Measurements from ENCODE around the gene IQCK. TPM values are rescaled to one million over a fixed set of nuclear protein-coding genes. Genes with fewer than 3 reads are reported as not detected.
"Not testable (repeated sequence)": the region's sequence is repeated elsewhere in the genome, so short reads cannot be mapped to it uniquely, and the experiment has no call there.

IQCK gene
- total and polyA plus RNA-seq, 10 donors = 3.6 to 19.9 (median 7.4) TPM

DNA sequence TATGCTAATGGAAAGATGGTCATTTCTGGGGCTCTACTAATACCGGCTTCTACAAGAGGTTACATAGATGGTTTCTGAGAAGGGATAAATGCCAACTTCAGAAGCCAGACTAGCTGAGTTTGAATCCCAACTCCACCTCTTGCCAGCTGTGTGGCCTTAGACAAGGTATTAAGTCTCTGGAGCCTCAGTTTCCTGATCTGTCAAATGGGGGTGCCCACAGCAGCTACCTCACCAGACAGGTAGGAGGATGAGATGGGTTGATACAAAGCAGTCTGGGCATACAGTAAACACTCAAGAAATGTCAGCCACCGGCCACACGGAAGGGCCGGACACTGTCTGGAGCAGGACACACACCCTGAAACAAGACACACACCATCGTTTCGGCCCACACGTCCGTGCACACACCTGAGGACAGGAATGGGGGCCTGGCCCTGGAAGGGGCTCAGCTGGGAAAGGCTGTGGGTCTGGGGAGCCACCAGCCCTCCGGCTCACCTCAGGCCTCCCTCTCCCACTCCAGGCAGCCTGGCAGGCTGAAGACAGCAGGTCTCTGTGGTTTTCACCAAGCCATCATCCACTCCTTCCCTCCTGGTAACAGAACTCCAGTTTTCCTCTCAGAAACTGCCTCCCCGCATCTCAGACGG is 5.5 kb upstream of the IQCK start:
- Histone ChIP-seq H3K27ac (no peak overlapping the region), H3K9me3 (no peaks in the 10 kb centered on the region), H3K4me3 (no peak overlapping the region), H3K27me3 (replicated peaks in 1 of 7) (no peaks in the 10 kb centered on the region), H3K4me1 (peaks cover 7 to 19% (median 18%) of the 10 kb centered on the region in 6 donors), H3K36me3 (peaks cover 0 to 72% (median 35%) of the 10 kb centered on the region in 6 donors)
- intact Hi-C loops (cut with DNase I; ENCODE audit: low total_unique reads) = no loop called here
- peak; percentile 70 for DNase-seq
- WGBS, 5 donors = 93 to 98% (median 97%) methylated on average over 11 of the region's 11 CpGs
- TF ChIP-seq POLR2AphosphoS5 (IDR thresholded peaks at IDR 0.05) (peak in 1 of 3 donors; percentile 28), POLR2A (IDR thresholded peaks at IDR 0.05) (no peak)

DNA sequence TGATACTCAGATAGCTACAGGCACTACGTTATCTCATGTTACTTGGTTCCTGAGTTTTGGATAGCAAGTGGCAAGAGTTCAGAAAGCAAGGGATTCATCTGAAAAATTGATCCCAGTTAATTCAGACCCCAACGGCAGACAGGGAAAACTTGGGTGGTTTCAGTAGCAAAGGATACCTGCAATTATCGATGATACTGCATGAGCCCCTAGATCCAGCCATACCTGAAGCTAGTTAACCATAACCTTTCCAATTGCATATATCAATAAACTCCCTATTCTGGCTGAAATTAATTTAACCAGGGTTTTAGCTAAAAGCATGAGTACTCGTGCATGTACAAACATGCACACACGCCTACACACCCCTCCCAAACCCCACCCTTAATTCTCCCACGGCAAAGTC is 4.4 kb upstream of the IQCK start:
- intact Hi-C loops (cut with DNase I; ENCODE audit: low total_unique reads) = no loop called here
- TF ChIP-seq, protein P1, sequence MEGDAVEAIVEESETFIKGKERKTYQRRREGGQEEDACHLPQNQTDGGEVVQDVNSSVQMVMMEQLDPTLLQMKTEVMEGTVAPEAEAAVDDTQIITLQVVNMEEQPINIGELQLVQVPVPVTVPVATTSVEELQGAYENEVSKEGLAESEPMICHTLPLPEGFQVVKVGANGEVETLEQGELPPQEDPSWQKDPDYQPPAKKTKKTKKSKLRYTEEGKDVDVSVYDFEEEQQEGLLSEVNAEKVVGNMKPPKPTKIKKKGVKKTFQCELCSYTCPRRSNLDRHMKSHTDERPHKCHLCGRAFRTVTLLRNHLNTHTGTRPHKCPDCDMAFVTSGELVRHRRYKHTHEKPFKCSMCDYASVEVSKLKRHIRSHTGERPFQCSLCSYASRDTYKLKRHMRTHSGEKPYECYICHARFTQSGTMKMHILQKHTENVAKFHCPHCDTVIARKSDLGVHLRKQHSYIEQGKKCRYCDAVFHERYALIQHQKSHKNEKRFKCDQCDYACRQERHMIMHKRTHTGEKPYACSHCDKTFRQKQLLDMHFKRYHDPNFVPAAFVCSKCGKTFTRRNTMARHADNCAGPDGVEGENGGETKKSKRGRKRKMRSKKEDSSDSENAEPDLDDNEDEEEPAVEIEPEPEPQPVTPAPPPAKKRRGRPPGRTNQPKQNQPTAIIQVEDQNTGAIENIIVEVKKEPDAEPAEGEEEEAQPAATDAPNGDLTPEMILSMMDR (IDR thresholded peaks at IDR 0.05 in 8 of 11, conservative IDR thresholded peaks at IDR 0.05 in 3 of 11) = no peak
- TF ChIP-seq POLR2A (IDR thresholded peaks at IDR 0.05) (no peak), POLR2AphosphoS5 (IDR thresholded peaks at IDR 0.05) (no peak)

DNA sequence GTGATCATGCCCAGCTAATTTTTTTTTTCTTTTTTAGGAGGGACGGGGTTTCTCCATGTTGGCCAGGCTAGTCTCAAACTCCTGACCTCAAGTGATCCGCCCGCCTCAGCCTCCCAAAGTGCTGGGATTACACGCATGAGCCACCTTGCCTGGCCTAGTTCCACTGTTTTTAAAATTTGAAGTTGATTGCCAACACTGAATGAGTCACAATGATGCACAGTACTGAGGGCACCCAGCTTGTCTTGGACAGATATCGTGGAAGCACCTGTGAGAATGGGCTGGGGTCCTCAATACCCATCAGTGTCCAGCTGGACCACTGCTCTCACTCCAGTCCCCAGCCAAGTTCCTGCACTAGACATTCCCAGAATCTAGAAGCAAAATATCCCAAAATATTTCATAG is 2.5 kb upstream of the IQCK start:
- WGBS, 5 donors = 94 to 100% (median 96%) methylated on average over 5 of the region's 5 CpGs
- Histone ChIP-seq H3K9me3 (no peaks in the 10 kb centered on the region), H3K27me3 (replicated peaks in 1 of 7) (no peaks in the 10 kb centered on the region), H3K36me3 (peaks cover 0 to 44% (median 20%) of the 10 kb centered on the region in 6 donors), H3K4me1 (peaks cover 10 to 32% (median 28%) of the 10 kb centered on the region in 6 donors), H3K27ac (no peak overlapping the region), H3K4me3 (no peak overlapping the region)
- TF ChIP-seq, protein P1 (IDR thresholded peaks at IDR 0.05 in 8 of 11, conservative IDR thresholded peaks at IDR 0.05 in 3 of 11) = no peak
- TF ChIP-seq POLR2A (IDR thresholded peaks at IDR 0.05) (no peak), POLR2AphosphoS5 (IDR thresholded peaks at IDR 0.05) (no peak)
- no peak for DNase-seq
- intact Hi-C loops (cut with DNase I; ENCODE audit: low total_unique reads) = no loop called here

More for the DNA sequence above, 4.4 kb upstream of the IQCK start:
- H3K9me3 ChIP-seq = no peaks in the 10 kb centered on the region
- WGBS, 5 donors = 92 to 98% (median 95%) methylated on average over 6 of the region's 6 CpGs
- H3K27me3 ChIP-seq (replicated peaks in 1 of 7) = no peaks in the 10 kb centered on the region
- H3K27ac ChIP-seq = no peak overlapping the region
- no peak overlapping the region for H3K4me3 ChIP-seq
- no peak for DNase-seq
- H3K36me3 ChIP-seq = peaks cover 0 to 63% (median 32%) of the 10 kb centered on the region in 6 donors
- H3K4me1 ChIP-seq = peaks cover 7 to 25% (median 21%) of the 10 kb centered on the region in 6 donors

DNA sequence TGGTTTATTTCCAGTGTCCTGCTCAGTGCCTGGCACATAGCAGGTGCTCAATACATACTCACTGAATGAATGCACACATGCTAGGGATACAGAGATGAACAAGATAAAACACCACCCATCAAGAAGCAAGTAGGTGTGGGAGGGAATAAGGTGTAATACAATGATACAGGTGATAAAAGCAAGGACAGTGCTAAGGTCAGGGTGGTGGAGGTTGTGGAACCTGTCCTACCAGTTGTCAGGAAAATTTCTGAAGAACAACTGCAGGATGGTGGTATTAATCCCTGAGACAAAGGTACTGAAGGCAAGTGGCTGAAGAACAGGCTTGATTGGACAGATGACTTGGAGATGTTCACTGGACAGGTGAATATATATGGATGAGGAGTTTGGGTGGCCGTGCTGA is 1.9 kb upstream of the IQCK start:
- no peaks in the 10 kb centered on the region for H3K9me3 ChIP-seq
- intact Hi-C loops (cut with DNase I; ENCODE audit: low total_unique reads) = no loop called here

DNA sequence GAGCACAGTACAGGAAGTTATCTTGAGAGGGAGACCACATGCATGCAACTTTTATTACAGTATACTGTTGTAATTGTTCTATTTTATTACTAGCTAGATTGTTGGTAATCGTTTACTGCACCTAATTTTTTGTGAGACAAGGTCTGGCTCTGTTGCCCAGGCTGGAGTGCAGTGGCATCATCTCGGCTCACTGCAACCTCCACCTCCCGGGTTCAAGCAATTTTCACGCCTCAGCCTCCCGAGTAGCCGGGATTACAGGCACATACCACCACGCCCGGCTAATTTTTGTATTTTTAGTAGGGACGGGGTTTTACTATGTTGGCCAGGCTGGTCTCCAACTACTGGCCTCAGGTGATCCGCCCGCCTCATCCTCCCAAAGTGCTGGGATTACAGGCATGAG is 1.3 kb upstream of the IQCK start:
- DNase-seq; H3K27me3 ChIP-seq (replicated peaks in 1 of 7); intact Hi-C loops (cut with DNase I; ENCODE audit: low total_unique reads); H3K27ac ChIP-seq; H3K9me3 ChIP-seq: not testable (repeated sequence)
- Histone ChIP-seq H3K36me3 (peaks cover 0 to 33% (median 19%) of the 10 kb centered on the region in 6 donors), H3K4me1 (peaks cover 10 to 32% (median 28%) of the 10 kb centered on the region in 6 donors), H3K4me3 (peak overlapping the region in 6 of 8 donors; percentile 96 to 100 (median 100))
- WGBS, 5 donors = 64 to 87% (median 70%) methylated on average over 11 of the region's 11 CpGs

More for the DNA sequence above, 1.9 kb upstream of the IQCK start:
- Histone ChIP-seq H3K4me3 (peak overlapping the region in 1 of 8 donors; percentile 99), H3K27me3 (replicated peaks in 1 of 7) (no peaks in the 10 kb centered on the region), H3K4me1 (peaks cover 10 to 32% (median 28%) of the 10 kb centered on the region in 6 donors), H3K27ac (no peak overlapping the region), H3K36me3 (peaks cover 0 to 38% (median 19%) of the 10 kb centered on the region in 6 donors)
- 86 to 100% (median 91%) methylated on average over 1 of the region's 1 CpG for WGBS, 5 donors
- no peak for DNase-seq
- TF ChIP-seq POLR2A (IDR thresholded peaks at IDR 0.05) = no peak
